AG04449 (cell line): Measurements from ENCODE around the gene LMNB1.
"Not testable (repeated sequence)": the region's sequence is repeated elsewhere in the genome, so short reads cannot be mapped to it uniquely, and the experiment has no call there.

Experiments
- CTCF ChIA-PET: fragments of 350-600 bp; formaldehyde crosslinking; extraction: SDS; loops from one replicate; lab custom pipeline; 2021; ENCODE audit warnings: antibody characterized with exemption; lab: Yijun Ruan, JAX
- POLR2A ChIA-PET: fragments of 400-600, 350-600 bp; formaldehyde crosslinking; extraction: SDS; loops from one replicate; lab custom pipeline; 2020; ENCODE audit warnings: antibody characterized with exemption, inconsistent platforms; lab: Yijun Ruan, JAX
- DNase-seq: peaks from one replicate; pipeline ENCODE4 v3.0.0-alpha.2; 2010; ENCODE audit warnings: low read depth, low spot score
- H3K4me3 ChIP-seq: 2 replicates; pipeline ENCODE4 v1.5.1; 2011; ENCODE audit warnings: low read depth, mild to moderate bottlenecking, control low read depth, low read length
- CTCF ChIP-seq: IDR thresholded peaks from one replicate; pipeline ENCODE4 v1.5.1; 2011; ENCODE audit warnings: mild to moderate bottlenecking, moderate library complexity, low read length, control low read depth, inconsistent platforms; ENCODE audit not compliant: insufficient read depth; ENCODE audit errors: missing control alignments

LMNB1 gene

GRCh38 chr5:126809916-126810315, 33.0 kb downstream of the LMNB1 start:
- no peak for DNase-seq
- TF ChIP-seq CTCF, result no peak
- ChIA-PET CTCF (interaction anchor here (0.8 to 5.2 kb wide), 20 partner anchors 8 to 681 kb away, joined by 3 to 32 read pairs (median 4); partner anchors contain the start of gene LMNB1), POLR2A (no interaction called here)
- H3K4me3 ChIP-seq, result no peak overlapping the region

- no peak overlapping the region for H3K4me3 ChIP-seq
- CTCF ChIA-PET, result interaction anchor here (0.6 to 5.2 kb wide), 18 partner anchors 9 to 682 kb away, joined by 3 to 32 read pairs (median 4); no protein-coding TSS in a partner anchor
- no peak for DNase-seq
- POLR2A ChIA-PET, result no interaction called here
- TF ChIP-seq CTCF, result no peak
Observed at GRCh38 chr5:126810596-126811380, 33.9 kb downstream of the LMNB1 start.

GRCh38 chr5:126811515-126812198, 34.7 kb downstream of the LMNB1 start:
- ChIA-PET CTCF (interaction anchor here (0.6 to 5.2 kb wide), 11 partner anchors 10 to 681 kb away, joined by 3 to 32 read pairs (median 4); no protein-coding TSS in a partner anchor), POLR2A (no interaction called here)
- peak; percentile 33 for DNase-seq
- no peak overlapping the region for H3K4me3 ChIP-seq
- TF ChIP-seq CTCF, result no peak

GRCh38 chr5:126812199-126812570, 35.2 kb downstream of the LMNB1 start:
- H3K4me3 ChIP-seq, result no peak overlapping the region
- no peak for DNase-seq
- TF ChIP-seq CTCF, result no peak
- ChIA-PET POLR2A (no interaction called here), CTCF (interaction anchor here (1.1 to 5.2 kb wide), 7 partner anchors 11 to 500 kb away, joined by 3 to 32 read pairs (median 6); no protein-coding TSS in a partner anchor)

GRCh38 chr5:126813799-126814198, 36.9 kb downstream of the LMNB1 start:
- POLR2A ChIA-PET, result not testable (repeated sequence)
- CTCF ChIA-PET, result interaction anchor here (1.0 to 5.2 kb wide), 5 partner anchors 10 to 679 kb away, joined by 3 to 32 read pairs (median 6); no protein-coding TSS in a partner anchor

GRCh38 chr5:126814721-126815404, 37.9 kb downstream of the LMNB1 start:
- DNase-seq, result no peak
- ChIA-PET POLR2A (no interaction called here), CTCF (interaction anchor here (0.9 to 2.7 kb wide), 3 partner anchors 11 to 138 kb away, joined by 3 to 28 read pairs (median 4); no protein-coding TSS in a partner anchor)
- H3K4me3 ChIP-seq, result no peak overlapping the region
- TF ChIP-seq CTCF, result no peak

More at GRCh38 chr5:126813799-126814198, 36.9 kb downstream of the LMNB1 start:
- H3K4me3 ChIP-seq, DNase-seq: not testable (repeated sequence)
